ES-I3 (cell line): Measurements from ENCODE around the gene ZBTB16.

Experiments used
- H3K36me3 ChIP-seq: 2 replicates; pipeline ENCODE4 v1.6.1; 2013; ENCODE audit warnings: mild to moderate bottlenecking, low read length, control low read depth, moderate library complexity; ENCODE audit not compliant: insufficient read depth
- H3K4me1 ChIP-seq: 2 replicates; pipeline ENCODE4 v1.6.1; 2013; ENCODE audit warnings: mild to moderate bottlenecking, control low read depth, low read length; ENCODE audit not compliant: insufficient read depth
- H3K9ac ChIP-seq: 2 replicates; pipeline ENCODE4 v1.6.1; 2013; ENCODE audit warnings: low read depth, mild to moderate bottlenecking, low read length, moderate library complexity
- H3K9me3 ChIP-seq: 2 replicates; pipeline ENCODE4 v1.6.1; 2013; ENCODE audit warnings: mild to moderate bottlenecking, low read length, moderate library complexity; ENCODE audit not compliant: control insufficient read depth, insufficient read depth

The ZBTB16 gene

GRCh38 chr11:114064216-114064615 lies 4.7 kb downstream of the ZBTB16 start:
- H3K9ac ChIP-seq, result no peak overlapping the region
- H3K36me3 ChIP-seq, result no peaks in the 10 kb centered on the region
- no peaks in the 10 kb centered on the region for H3K9me3 ChIP-seq
- peaks cover 5% of the 10 kb centered on the region; the same call in 1 of the 2 replicates for H3K4me1 ChIP-seq

DNA sequence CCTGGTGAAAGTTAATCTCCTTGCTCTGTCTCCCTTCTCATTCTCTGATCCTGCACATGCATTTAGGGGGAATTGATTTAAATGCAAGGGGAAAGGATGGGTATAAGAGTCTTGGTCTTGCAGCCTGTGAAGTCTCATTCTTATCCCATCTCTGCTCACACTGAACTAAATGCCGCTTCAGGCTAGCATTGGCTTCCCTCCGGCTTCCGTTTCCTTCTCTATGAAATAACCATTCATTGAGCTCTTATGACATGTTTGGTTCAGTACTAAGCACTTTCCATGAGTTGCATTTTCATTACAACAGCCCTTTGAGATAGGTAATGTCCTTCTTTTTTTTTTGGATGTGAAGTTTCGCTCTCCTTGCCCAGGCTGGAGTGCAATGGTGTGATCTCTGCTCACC lies 5.6 kb downstream of the ZBTB16 start:
- Histone ChIP-seq H3K9me3 (no peaks in the 10 kb centered on the region), H3K36me3 (no peaks in the 10 kb centered on the region), H3K9ac (no peak overlapping the region), H3K4me1 (peaks cover 5% of the 10 kb centered on the region; the same call in 1 of the 2 replicates)

DNA sequence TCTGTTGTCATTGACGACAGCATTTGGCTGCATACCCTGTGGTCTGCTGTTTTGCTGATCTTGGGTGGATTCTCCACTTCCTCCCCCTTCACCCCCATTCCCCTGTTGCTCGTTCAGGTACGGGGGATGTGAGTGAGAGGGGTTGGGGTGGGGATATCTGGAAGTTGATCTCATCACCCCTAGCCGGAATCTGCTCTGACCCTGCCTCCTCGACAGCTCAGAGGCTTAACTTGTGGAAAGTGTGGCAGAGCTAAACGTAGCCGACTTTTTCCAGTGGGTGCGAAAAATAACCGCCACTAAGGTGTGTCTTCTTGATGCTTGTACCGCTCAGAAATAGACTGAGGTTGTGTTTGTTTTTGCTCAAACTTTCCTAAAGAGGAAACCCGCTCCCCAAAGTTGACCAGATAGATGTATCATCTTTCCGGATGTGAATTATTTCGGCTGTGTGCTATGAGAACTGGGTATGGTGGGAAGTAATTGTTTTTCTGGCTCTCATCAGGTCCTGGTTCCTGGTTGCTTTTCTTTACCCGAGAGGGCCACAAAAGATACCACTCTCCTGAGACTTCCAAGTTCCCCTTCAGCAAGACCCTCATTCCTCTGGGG lies 6.6 kb downstream of the ZBTB16 start:
- Histone ChIP-seq H3K9ac (no peak overlapping the region), H3K36me3 (no peaks in the 10 kb centered on the region), H3K4me1 (peaks cover 5% of the 10 kb centered on the region; the same call in 1 of the 2 replicates), H3K9me3 (no peaks in the 10 kb centered on the region)

DNA sequence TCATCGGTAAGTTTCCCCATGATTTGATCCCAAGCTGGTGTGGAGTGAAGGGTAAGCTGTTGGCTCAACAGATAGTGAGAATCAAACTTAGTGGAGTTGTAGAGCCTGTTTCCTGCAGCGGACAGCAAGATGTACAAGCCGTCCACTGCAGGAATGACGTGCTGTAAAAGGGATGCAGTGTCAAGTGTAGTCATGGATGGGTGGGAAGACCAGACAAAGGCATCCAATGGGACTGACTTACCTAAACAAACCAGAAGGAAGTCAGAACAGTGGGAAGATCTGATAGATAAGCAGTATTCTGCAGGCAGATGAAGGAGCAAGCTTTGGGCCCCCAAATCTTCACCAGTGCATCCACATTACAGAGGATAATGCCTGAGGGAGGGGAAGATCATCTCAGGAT lies 8.8 kb downstream of the ZBTB16 start:
- Histone ChIP-seq H3K9me3 (no peaks in the 10 kb centered on the region), H3K36me3 (no peaks in the 10 kb centered on the region), H3K9ac (no peak overlapping the region), H3K4me1 (peaks cover 6% of the 10 kb centered on the region)

- Histone ChIP-seq H3K9me3 (no peaks in the 10 kb centered on the region), H3K4me1 (peaks cover 12% of the 10 kb centered on the region), H3K36me3 (no peaks in the 10 kb centered on the region), H3K9ac (no peak overlapping the region)
Measured at GRCh38 chr11:114070464-114071139, 11.1 kb downstream of the ZBTB16 start.

GRCh38 chr11:114073007-114073827 lies 13.7 kb downstream of the ZBTB16 start:
- Histone ChIP-seq H3K4me1 (peaks cover 28% of the 10 kb centered on the region), H3K9ac (no peak overlapping the region), H3K36me3 (no peaks in the 10 kb centered on the region), H3K9me3 (no peaks in the 10 kb centered on the region)

- H3K36me3 ChIP-seq, result no peaks in the 10 kb centered on the region
- H3K4me1 ChIP-seq, result peaks cover 28% of the 10 kb centered on the region
- H3K9me3 ChIP-seq, result no peaks in the 10 kb centered on the region
- no peak overlapping the region for H3K9ac ChIP-seq
Measured at GRCh38 chr11:114073828-114074381, 14.4 kb downstream of the ZBTB16 start.

- Histone ChIP-seq H3K9ac (no peak overlapping the region), H3K36me3 (no peaks in the 10 kb centered on the region), H3K9me3 (no peaks in the 10 kb centered on the region), H3K4me1 (peaks cover 31% of the 10 kb centered on the region)
Measured at GRCh38 chr11:114074546-114075343, 15.2 kb downstream of the ZBTB16 start.

- Histone ChIP-seq H3K9me3 (no peaks in the 10 kb centered on the region), H3K9ac (no peak overlapping the region), H3K36me3 (no peaks in the 10 kb centered on the region), H3K4me1 (peaks cover 33% of the 10 kb centered on the region)
Measured at GRCh38 chr11:114075344-114075610, 15.8 kb downstream of the ZBTB16 start.

DNA sequence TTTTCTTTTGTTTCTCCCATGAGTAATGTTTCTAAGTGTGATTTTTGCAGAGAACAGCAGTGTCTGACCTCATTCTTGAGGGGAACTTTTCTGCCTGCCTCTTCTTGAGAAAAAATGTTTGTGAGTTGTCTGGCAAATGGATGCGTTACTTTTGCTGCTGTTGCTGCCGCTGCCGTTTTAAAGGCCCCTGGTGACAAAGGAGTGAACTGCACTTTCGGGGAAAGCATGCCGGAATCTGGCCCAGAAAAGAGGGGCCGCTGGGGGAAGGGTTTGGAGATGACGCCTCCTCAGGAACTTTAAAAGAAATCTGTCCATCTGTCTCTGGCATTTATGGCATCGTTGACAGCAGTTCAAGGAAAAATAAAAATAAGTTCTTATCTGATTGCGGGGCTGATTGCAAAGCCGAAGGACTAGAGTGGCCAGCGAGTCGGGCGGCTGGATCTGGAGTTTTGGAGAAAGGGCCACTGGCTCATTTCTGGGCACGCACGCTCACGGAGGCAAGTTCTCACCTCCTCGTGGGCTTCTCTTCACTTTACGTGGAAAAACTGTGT lies 16.5 kb downstream of the ZBTB16 start:
- Histone ChIP-seq H3K9ac (no peak overlapping the region), H3K4me1 (peaks cover 33% of the 10 kb centered on the region), H3K36me3 (no peaks in the 10 kb centered on the region), H3K9me3 (no peaks in the 10 kb centered on the region)

DNA sequence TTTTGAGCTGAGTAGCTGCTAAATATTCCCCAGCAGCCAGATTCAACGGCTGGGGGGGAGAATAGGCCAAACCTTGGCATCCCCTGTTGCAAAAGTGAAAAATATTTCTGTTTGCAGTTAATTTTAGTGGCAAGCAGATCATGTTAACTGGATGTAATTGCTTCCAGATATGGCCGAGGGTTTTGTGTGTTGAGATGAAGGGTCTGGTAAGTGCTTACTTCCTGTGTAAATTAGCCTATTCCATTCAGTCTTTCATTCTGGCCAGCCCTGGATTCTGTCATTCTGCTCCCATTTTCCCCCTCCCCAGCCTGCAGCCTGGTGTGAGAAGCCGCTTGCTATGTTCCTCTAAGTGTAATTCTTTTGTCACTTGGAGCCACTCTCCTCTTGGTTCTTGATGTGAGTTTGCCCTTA lies 17.4 kb downstream of the ZBTB16 start:
- Histone ChIP-seq H3K9me3 (no peaks in the 10 kb centered on the region), H3K9ac (no peak overlapping the region), H3K4me1 (peaks cover 31% of the 10 kb centered on the region), H3K36me3 (no peaks in the 10 kb centered on the region)

- peaks cover 29% of the 10 kb centered on the region for H3K4me1 ChIP-seq
- H3K9ac ChIP-seq, result no peak overlapping the region
Measured at GRCh38 chr11:114077482-114078305, 18.2 kb downstream of the ZBTB16 start.

DNA sequence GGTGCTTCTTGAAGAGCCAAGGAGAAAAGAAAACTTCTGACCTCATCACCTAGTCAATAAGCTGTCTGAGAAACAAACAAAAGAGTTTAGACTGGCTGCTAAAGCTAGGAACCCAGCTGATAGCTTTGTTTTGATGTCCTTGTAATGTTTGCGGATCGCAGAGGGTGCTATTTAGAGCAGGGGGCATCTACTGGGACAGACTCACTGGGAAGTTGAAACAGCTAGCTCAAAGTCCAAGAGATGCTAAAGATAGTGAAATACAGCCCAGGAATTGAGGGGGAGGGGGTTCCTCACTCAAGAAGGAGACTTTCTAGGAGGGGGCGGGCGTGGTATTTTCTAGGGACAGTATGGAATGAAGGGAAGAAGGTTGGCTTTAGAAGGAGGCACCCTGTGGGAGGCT lies 18.9 kb downstream of the ZBTB16 start:
- no peak overlapping the region for H3K9ac ChIP-seq
- peaks cover 30% of the 10 kb centered on the region for H3K4me1 ChIP-seq
- H3K9me3 ChIP-seq, result no peaks in the 10 kb centered on the region
- H3K36me3 ChIP-seq, result no peaks in the 10 kb centered on the region

More at GRCh38 chr11:114077482-114078305, 18.2 kb downstream of the ZBTB16 start:
- H3K36me3 ChIP-seq, result no peaks in the 10 kb centered on the region
- no peaks in the 10 kb centered on the region for H3K9me3 ChIP-seq
